Thyroid gland (tissue), 4 donors: ENCODE data around the gene LGR6.

Experiments used
- CTCF ChIP-seq, 6 experiments: fragments of 200-600 bp in 3 of 6; fragments of 450-650 bp in 3 of 6; sonication (generic) in 3 of 6; IDR thresholded peaks; one replicate each; pipeline ENCODE4 v1.5.1; 2016 to 2019; ENCODE audit warnings: antibody characterized with exemption in 6 of 6, mild to moderate bottlenecking in 2 of 6, inconsistent platforms in 1 of 6, moderate library complexity in 1 of 6
- POLR2A ChIP-seq, 2 donors: fragments of 450-650 bp; IDR thresholded peaks; one replicate each; pipeline ENCODE4 v1.6.1; 2017; ENCODE audit warnings: antibody characterized with exemption in 2 of 2, mild to moderate bottlenecking in 2 of 2, moderate library complexity in 1 of 2

- no peak for TF ChIP-seq CTCF (IDR thresholded peaks at IDR 0.05)
- TF ChIP-seq POLR2A (IDR thresholded peaks at IDR 0.05): no peak
These were observed 40.3 kb upstream of the LGR6 start for GRCh38 chr1:202153284-202153683.
